ENCODE measurements around the gene STK39.

STK39 gene

GRCh38 chr2:168146892-168147810 lies 100.2 kb downstream of the STK39 start:
- no peak for DNase-seq (ENCODE audit: low spot score)
- no peak for TF ChIP-seq CTCF (IDR thresholded peaks at IDR 0.05; ENCODE audit: extremely low read depth, missing control alignments)

- DNase-seq (ENCODE audit: low spot score): no peak
- no peak for TF ChIP-seq CTCF (IDR thresholded peaks at IDR 0.05; ENCODE audit: extremely low read depth, missing control alignments)
Observed at GRCh38 chr2:168145426-168146310, 101.7 kb downstream of the STK39 start.

GRCh38 chr2:168145011-168145410 lies 102.4 kb downstream of the STK39 start:
- TF ChIP-seq CTCF (IDR thresholded peaks at IDR 0.05; ENCODE audit: extremely low read depth, missing control alignments): no peak
- no peak for DNase-seq (ENCODE audit: low spot score)

GRCh38 chr2:168143813-168144212 lies 103.6 kb downstream of the STK39 start:
- no peak for TF ChIP-seq CTCF (IDR thresholded peaks at IDR 0.05; ENCODE audit: extremely low read depth, missing control alignments)

GRCh38 chr2:168140892-168141291 lies 106.5 kb downstream of the STK39 start:
- no peak for DNase-seq (ENCODE audit: low spot score)
- TF ChIP-seq CTCF (IDR thresholded peaks at IDR 0.05; ENCODE audit: extremely low read depth, missing control alignments): no peak

More at GRCh38 chr2:168143813-168144212, 103.6 kb downstream of the STK39 start:
- DNase-seq (ENCODE audit: low spot score): no peak

- TF ChIP-seq CTCF (IDR thresholded peaks at IDR 0.05; ENCODE audit: extremely low read depth, missing control alignments): no peak
- no peak for DNase-seq (ENCODE audit: low spot score)
Observed at GRCh38 chr2:168139852-168140251, 107.5 kb downstream of the STK39 start.

GRCh38 chr2:168138901-168139300 lies 108.5 kb downstream of the STK39 start:
- no peak for TF ChIP-seq CTCF (IDR thresholded peaks at IDR 0.05; ENCODE audit: extremely low read depth, missing control alignments)
- no peak for DNase-seq (ENCODE audit: low spot score)

Measured in GM20000 (cell line).